HG02884 (cell line): Measurements from ENCODE around the gene PDZK1IP1.
"Not testable (repeated sequence)": the region's sequence is repeated elsewhere in the genome, so short reads cannot be mapped to it uniquely, and the experiment has no call there.

Experiments used
- ATAC-seq: cut with Tn5 transposase; IDR thresholded peaks from one replicate; pipeline ENCODE4 v1.9.1; 2021; ENCODE audit warnings: mild to moderate bottlenecking, moderate library complexity; ENCODE audit not compliant: unreplicated experiment

PDZK1IP1 gene

DNA sequence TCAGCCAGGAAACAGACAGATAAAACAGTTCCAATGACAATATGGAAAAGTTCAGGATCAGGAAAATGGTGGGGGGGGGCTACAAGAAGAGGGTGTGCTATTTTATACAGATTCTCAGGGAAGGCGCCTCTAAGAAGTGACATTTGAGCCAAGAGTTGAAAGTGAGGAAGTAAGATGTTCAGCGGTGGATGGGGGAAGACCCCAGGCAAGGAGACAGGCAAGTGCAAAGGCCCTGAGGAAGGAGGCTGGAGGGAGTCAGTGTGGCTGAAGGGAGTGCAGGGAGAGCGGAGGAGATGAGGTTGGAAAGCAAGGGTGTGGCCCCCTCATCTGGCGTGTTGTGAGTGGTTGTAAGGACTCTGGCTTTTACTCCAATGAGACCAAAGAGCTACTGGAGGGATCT lies 8.4 kb upstream of the PDZK1IP1 start:
- no peak for ATAC-seq

GRCh38 chr1:47196622-47197021 lies 6.8 kb upstream of the PDZK1IP1 start:
- no peak for ATAC-seq

DNA sequence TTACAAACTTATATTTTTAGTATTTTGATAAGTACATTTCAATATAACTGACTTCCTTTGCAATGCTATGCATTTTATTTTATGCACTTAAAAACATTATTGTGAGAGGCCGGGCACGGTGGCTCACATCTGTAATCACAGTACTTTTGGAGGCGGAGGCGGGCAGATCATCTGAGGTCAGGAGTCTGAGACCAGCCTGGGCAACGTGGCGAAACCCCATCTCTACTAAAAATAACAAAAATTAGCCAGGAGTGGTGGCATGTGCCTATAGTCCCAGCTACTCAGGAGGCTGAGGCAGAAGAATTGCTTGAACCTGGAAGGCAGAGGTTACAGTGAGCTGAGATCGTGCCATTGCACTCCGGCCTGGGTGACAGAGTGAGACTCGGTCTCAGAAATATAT lies 6.1 kb upstream of the PDZK1IP1 start:
- ATAC-seq = not testable (repeated sequence)

DNA sequence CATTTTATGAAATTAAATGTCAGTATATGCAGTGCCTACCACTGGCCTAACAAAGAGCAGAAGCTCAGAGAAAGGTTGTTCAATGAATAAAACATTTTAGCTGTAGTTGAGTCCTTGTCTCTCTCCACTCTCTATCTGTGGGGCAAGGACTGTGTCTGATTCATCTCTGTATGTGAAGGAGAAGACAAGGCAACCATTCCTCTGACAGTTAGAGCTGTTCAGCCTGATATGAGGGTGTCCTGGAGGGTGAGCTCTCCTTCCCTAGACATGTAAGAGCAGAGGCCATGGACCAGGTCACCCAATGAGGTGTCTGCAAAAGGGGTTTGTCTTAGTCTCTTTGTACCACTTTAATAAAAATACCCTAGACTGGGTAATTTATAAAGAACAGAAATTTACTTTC lies 4.5 kb upstream of the PDZK1IP1 start:
- no peak for ATAC-seq

- not testable (repeated sequence) for ATAC-seq
Measured at GRCh38 chr1:47193496-47193895, 3.7 kb upstream of the PDZK1IP1 start.

DNA sequence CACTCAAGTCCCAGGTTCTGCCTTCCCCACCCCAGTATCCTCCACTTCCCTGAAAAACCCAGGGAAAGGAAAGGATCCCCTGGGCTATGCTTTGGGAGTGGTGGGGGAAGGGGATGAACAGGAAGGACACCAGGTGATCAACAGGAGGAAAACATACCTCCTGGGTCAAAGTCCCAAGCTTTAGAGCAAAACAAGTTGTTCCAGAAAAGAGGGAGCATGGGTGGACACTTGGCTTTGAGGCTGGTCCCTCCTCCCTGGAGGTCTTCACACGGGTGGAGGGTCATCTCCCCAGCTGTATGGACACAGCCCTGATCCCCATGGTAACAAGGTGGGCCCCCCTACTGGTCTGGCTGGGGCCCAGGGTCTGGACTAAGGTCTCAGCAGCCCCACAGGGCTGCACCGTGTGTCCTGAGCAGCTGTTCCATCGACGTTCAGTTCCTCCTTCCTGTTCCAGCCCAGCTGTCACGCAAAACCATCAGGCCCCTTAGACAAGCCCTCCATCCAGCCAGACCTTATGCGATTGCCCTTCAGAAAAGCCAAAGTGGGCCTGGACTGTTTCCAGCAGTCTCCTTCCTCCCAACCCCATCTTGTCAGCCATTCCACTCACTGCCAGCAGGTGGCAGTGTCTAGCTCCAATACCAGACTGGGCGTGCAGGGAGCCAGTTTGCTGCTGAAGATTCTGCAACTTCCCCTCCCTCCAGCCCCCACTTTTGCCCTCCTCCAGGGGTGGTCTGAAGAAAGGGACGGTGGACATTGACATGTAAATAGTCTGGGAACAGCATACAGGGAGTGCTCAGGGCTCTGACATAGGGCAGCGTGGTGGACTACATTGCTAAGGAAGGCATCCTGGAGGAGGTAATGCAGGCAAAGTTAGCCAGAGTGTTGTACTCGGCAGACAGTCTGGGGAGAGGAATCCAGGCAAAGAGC lies 2.9 kb upstream of the PDZK1IP1 start:
- ATAC-seq = no peak

GRCh38 chr1:47191940-47192457 lies 2.2 kb upstream of the PDZK1IP1 start:
- ATAC-seq = no peak

- no peak for ATAC-seq
Measured at GRCh38 chr1:47190857-47191256, 1.0 kb upstream of the PDZK1IP1 start.

DNA sequence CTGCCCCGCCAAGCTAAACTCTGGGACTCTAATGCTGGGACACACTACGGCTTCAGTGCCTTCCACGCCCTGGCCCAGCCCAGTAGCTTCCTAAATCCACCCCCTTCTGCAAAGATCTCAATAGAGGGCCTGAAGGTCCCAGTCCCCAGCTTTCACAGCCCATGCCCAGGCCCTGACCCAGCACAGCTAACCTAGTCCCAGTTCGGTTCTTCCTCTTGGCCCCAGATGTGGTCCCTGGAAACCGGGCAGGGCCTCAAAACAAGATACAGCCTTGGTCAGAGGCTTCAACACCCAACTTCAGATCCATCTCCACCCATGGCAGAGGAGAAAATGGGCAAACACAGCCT lies 646 bp upstream of the PDZK1IP1 start:
- no peak for ATAC-seq

- no peak for ATAC-seq
Measured at GRCh38 chr1:47188791-47189785, 748 bp downstream of the PDZK1IP1 start.

DNA sequence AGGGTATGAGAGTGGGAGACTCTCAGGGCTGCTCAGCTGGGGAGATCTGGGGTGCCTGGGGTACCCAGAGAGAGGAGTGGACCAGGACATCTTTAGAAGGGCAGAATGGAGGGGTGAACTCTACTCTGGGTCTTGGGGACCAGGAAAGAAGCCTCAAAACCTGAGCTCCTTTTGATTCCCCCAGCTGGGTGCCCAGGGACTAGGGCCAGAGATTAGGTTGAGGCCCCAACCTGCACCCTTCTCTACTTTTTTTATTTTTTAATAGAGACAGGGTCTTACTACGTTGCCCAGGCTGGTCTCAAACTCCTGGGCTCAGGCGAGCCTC lies 1.9 kb downstream of the PDZK1IP1 start:
- ATAC-seq = no peak

GRCh38 chr1:47187231-47187925 lies 2.5 kb downstream of the PDZK1IP1 start:
- ATAC-seq = no peak

DNA sequence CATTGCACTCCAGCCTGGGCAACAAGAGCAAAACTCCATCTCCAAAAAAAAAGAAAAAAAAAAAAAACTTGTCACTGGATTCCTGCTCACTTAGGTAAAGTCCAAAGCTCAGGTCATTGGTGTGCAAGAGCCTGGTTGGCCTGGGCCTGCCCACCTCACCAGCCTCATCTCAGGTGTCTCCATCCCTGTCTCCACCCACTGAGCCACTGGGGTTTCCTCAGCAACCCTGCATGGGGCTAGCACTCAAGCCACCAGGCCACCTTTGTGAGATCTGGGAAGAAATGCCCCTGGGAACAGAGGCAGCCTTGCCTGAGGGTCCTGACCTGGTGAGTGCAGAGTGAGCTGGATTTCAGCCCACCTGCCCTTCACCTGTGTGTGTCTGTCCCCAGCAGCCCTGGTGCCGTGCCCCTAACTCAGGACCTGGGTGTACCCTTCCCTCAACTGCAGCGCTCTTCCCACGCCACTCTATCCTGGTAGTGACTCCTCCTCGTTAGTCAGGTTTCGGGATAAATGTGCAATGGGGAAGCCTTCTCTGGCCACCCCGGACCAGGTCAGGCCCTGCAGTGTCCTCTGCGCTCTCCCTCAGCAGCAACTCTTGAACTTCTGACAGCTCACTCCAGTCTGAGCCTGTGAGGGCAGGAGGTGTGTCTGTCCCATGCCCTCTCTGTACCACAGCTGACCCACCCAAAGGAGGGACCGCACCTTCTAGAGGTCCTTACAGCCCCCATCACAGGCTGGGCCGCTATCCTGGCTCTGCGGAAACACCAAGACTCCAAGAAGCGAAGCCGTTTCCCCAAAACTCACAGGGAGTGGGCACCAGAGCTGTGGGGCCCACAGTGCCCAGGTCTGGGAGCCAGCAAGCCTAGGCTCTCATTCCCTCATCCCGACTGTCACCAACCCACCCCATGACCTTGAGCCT lies 3.3 kb downstream of the PDZK1IP1 start:
- no peak for ATAC-seq

DNA sequence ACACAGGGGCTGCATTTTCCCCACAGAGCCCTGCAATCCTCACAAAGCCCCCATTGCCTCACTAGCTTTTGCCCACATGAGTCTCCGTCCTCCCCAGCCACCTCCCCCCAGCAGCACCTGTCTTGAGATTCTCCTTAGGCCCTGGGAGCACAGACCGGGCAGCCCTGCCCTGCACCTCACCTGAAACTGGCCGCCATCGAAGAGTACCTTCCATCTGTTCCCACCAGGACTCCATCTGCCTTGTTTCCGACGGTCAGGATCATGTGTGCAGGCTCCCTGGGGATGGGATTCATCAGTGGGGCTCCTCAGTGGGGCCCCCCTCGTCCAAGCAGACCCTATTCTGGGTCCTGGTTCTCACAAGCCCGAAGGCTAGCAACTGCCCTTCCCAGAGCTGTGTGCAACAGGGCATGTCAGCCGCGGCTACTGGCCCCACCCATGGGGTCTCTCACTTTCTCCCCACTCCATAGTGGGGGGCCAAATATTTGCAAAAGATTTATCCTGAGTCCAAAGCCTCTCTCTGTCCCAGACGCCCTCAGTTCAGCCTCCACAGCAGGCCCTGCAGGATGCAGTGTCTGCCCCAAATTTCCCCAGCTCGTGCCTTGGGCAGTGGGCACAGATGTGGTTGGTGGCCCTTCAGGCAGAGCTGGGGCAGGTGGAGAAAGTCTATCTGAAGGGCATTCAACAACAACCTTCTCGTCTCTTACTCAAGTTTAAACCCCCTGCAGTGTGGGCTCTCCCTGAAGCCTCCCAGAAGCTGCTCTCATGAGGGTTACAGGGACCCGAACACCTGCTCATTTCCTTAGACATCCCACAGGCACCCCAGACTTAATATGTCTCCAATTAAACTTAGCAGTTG lies 4.8 kb downstream of the PDZK1IP1 start:
- ATAC-seq = no peak

GRCh38 chr1:47184090-47184821 lies 5.6 kb downstream of the PDZK1IP1 start:
- no peak for ATAC-seq

- no peak for ATAC-seq
Measured at GRCh38 chr1:47183308-47184089, 6.3 kb downstream of the PDZK1IP1 start.

GRCh38 chr1:47182676-47183235 lies 7.1 kb downstream of the PDZK1IP1 start:
- ATAC-seq = no peak
